Activated CD4-positive, alpha-beta memory T cell treated with anti-CD3 and anti-CD28 coated beads for 36 hours (primary cell): ENCODE results near the gene KCNJ12. TPM values are rescaled to one million over a fixed set of nuclear protein-coding genes. Genes with fewer than 3 reads are reported as not detected.

Source experiments
- CTCF ChIA-PET: fragments of 350-600 bp; sonication (Branson Sonifier 250); formaldehyde crosslinking; loops from one replicate; lab custom pipeline; 2021; ENCODE audit warnings: antibody characterized with exemption, inconsistent platforms; lab: Charles Lee
- POLR2A ChIA-PET: fragments of 350-600 bp; sonication (Branson Sonifier 250); formaldehyde crosslinking; loops from one replicate; lab custom pipeline; 2021; ENCODE audit warnings: antibody characterized with exemption; lab: Charles Lee
- DNase-seq: peaks from one replicate; pipeline ENCODE4 v3.0.0-alpha.2; 2020
- H3K27ac Mint-ChIP-seq: one replicate; pipeline ENCODE4 v1.8.0; 2021; ENCODE audit warnings: mixed read lengths
- H3K27me3 Mint-ChIP-seq: one replicate; pipeline ENCODE4 v1.8.0; 2021; ENCODE audit warnings: mixed read lengths
- H3K36me3 Mint-ChIP-seq: one replicate; pipeline ENCODE4 v1.8.0; 2021; ENCODE audit warnings: mixed read lengths
- H3K4me1 Mint-ChIP-seq: one replicate; pipeline ENCODE4 v1.8.0; 2021; ENCODE audit warnings: low read depth, mixed read lengths
- H3K4me3 Mint-ChIP-seq: one replicate; pipeline ENCODE4 v1.8.0; 2021; ENCODE audit warnings: mild to moderate bottlenecking, mixed read lengths
- H3K9me3 Mint-ChIP-seq: one replicate; pipeline ENCODE4 v1.8.0; 2021; ENCODE audit warnings: mixed read lengths
- intact Hi-C: fragments of 100-400 bp; cut with micrococcal nuclease; formaldehyde crosslinking; loops from one replicate; pipeline ENCODE4 v1.15.1; 2023
- total RNA-seq, 2 experiments: library from RNA; stranded (reverse); gene quantifications; one replicate each; pipeline ENCODE4 v1.2.3, GENCODE V29; 2021

Gene KCNJ12
- total RNA-seq, 2 experiments from 2014 or later = not detected

DNA sequence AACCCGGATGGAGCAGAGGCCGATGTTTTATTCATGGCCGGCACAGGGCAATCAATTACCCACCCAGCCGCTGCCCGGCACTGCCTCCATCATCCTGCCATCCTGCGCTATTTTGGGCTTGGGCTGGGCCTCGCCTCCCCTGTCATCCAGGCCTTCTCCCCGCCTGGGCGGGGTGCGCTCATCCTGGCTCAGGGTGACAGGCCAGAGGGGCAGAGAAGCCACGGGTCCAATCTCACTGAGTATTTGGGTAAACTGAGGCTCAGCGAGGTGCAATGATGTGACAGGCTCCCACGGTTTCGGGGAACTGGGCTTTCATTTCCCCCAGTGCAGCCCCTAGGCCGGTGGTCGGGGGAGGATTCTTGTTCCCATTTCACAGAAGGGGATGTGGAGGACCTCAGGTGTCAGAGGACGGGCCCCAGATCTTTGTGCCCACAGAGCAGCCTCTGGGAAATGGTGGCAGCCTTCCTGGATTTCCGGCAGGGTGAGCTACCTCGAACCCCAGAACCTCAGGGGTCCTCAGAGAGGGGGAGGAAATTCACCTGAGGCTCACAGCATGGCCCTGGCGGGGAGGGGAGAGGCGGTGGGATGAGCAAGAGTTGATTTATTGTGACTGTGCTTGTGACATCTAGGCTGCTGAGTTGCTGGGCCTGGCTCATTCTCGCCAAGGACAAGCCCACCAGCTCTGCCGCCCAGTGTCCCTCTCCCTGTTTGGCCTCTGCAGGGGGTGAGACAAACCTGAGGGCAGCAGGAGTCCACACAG, 23.8 kb upstream of the KCNJ12 start:
- Mint-ChIP-seq H3K27me3 (no peaks in the 10 kb centered on the region), H3K9me3 (no peaks in the 10 kb centered on the region), H3K27ac (no peak overlapping the region), H3K4me1 (peaks cover 2% of the 10 kb centered on the region), H3K4me3 (no peak overlapping the region), H3K36me3 (no peaks in the 10 kb centered on the region)
- CTCF ChIA-PET = no interaction called here
- no peak for DNase-seq
- intact Hi-C loops = no loop called here
- POLR2A ChIA-PET = no interaction called here

DNA sequence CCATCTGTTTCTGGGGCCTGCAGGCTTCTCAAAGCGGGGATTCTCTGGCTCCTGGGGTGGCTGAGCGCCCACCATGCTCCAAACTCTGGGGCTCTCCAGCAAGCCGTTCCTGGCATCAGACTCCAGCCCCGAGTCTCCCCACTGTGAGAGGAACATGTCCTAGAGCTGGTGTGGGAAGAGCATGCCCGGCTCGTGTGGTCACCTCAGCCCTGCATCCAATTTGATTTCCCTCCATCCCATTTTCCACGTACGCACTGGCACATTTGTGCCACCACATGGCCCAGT, 23.2 kb upstream of the KCNJ12 start:
- Mint-ChIP-seq H3K4me3 (no peak overlapping the region), H3K9me3 (no peaks in the 10 kb centered on the region), H3K36me3 (no peaks in the 10 kb centered on the region), H3K27ac (no peak overlapping the region), H3K27me3 (no peaks in the 10 kb centered on the region), H3K4me1 (peaks cover 2% of the 10 kb centered on the region)
- intact Hi-C loops = no loop called here
- ChIA-PET CTCF (no interaction called here), POLR2A (no interaction called here)
- DNase-seq = no peak

DNA sequence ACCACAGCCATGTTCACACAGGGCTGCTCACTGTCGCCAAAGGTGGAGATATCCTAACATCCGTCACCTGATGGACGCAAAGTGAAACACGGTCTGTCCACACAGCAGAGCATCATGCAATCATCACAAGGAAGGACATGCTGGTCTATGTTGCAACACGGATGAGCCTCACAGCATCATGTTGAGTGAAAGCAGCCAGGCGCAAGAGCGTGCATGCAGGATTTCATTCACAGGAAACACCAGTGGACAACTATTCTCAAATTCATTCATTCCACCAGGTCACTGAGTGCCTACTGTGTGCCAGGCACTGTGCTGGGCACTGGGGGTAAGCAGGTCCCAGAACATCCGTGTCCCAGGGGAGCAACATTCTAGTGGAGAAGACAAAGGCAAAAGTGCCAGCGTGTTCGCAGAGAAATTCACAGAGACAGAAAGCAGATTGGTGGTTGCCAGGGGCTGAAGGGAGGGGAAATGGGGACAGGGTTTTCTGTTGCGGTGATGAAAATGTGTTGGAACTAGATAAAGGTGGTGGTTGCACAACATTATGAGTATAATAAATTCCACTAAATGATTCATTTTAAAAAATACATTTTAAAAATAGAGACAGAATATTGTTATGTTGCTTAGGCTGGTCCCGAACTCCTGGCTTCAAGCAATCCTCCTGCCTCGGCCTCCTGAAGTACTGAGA, 22.7 kb upstream of the KCNJ12 start:
- CTCF ChIA-PET = no interaction called here
- no peaks in the 10 kb centered on the region for H3K4me1 Mint-ChIP-seq
- no peaks in the 10 kb centered on the region for H3K9me3 Mint-ChIP-seq
- H3K36me3 Mint-ChIP-seq = no peaks in the 10 kb centered on the region
- DNase-seq = no peak
- no peak overlapping the region for H3K4me3 Mint-ChIP-seq
- H3K27me3 Mint-ChIP-seq = no peaks in the 10 kb centered on the region
- H3K27ac Mint-ChIP-seq = no peak overlapping the region
- POLR2A ChIA-PET = no interaction called here
- intact Hi-C loops = no loop called here

DNA sequence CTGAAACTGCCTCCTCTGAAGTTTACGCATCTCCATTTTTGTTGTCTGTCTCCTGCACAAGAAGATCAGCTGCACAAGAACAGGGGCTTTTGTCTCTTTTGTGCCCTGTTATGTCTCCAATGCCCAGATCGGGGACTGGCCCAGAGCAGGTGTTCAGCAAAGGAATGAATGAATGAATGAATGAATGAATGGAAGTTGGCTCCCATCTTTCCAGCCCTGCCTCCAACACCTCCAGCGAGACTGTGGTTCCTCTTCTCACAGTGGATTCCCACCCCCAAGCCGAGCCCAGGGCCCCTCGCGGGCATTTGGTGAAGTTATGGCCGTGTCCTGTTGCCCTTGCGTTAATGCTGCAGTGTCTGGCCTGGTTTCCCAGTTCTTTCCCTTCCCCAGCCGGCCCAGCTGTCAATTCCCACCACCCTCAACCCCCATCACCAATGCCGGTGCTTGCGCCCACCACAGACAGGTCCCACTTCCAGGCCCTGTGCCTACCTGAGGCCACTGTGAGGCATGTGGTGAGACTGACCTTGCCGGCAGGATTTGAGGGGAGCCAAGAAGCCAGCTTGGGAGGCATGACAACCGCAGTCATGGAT, 21.3 kb upstream of the KCNJ12 start:
- Mint-ChIP-seq H3K9me3 (no peaks in the 10 kb centered on the region), H3K4me1 (no peaks in the 10 kb centered on the region), H3K36me3 (no peaks in the 10 kb centered on the region), H3K27ac (no peak overlapping the region), H3K4me3 (no peak overlapping the region), H3K27me3 (no peaks in the 10 kb centered on the region)
- intact Hi-C loops = no loop called here
- POLR2A ChIA-PET = no interaction called here
- DNase-seq = no peak
- CTCF ChIA-PET = no interaction called here

DNA sequence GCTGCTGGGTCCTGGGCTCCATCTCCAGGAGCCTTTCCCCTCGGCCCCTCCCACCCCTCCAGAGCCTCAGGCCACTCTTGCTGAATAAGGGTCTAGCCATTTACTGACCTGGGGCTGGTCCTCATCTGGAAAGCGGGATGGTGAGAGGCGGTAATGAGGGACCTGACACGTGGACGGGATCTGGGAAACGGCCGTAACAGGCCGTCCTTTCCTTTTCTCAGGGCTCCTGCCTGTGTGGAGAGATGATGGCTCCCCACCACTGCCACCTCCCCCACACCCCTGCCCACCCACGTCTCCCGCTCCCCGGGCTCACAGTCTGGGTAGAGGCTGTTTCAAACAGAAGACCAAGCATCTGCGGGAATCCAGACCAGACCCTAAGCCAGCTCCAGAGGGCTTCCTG, 20.6 kb upstream of the KCNJ12 start:
- CTCF ChIA-PET = no interaction called here
- Mint-ChIP-seq H3K4me3 (no peak overlapping the region), H3K36me3 (no peaks in the 10 kb centered on the region), H3K4me1 (no peaks in the 10 kb centered on the region), H3K27ac (no peak overlapping the region), H3K27me3 (no peaks in the 10 kb centered on the region), H3K9me3 (no peaks in the 10 kb centered on the region)
- no peak for DNase-seq
- POLR2A ChIA-PET = no interaction called here
- intact Hi-C loops = no loop called here

DNA sequence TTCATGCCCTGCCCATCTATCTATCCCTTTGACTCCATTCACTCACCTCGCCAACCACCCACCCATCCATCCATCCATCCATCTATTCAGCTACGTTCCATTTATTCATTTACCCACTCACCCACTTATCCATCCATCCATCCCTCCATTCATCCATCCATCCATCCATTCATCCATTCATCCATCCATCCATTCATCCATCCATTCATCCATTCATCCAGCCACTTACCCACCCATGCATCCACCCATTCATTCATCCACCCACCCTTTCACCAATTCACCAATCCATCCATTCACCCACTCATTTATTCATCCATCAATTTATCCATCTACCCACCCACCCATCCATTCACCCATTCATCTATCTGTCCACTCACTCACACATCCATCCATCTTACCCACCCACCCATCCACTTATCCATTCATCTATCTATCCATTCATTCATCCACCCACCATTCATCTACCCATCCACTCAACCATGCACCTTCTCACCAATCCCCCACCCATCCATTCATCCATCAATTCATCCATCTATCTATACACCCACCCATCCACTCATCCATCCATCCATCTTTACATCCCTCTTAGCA, 19.5 kb upstream of the KCNJ12 start:
- CTCF ChIA-PET = no interaction called here
- intact Hi-C loops = no loop called here
- Mint-ChIP-seq H3K4me1 (no peaks in the 10 kb centered on the region), H3K4me3 (no peak overlapping the region), H3K9me3 (no peaks in the 10 kb centered on the region), H3K27ac (no peak overlapping the region), H3K27me3 (no peaks in the 10 kb centered on the region), H3K36me3 (no peaks in the 10 kb centered on the region)
- POLR2A ChIA-PET = no interaction called here
- no peak for DNase-seq

DNA sequence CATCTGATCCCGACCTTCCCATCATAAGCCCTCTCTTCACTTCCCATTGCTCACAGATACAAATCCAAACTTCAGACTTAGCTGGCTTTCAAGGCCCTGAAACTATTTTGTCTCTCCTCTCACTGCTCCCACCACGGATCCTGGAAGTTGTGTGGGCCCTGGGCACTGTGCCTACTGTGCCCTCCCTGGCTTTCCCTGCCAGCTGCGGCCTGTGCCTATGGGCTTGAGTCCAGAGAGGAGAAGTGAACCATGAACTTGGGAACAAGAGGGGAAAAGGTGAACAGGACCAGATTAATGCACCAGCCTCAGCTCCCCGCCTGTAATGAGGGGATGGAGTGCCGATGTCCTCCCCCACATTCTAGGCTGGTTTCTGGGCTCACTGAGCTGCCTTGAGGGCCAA, 18.9 kb upstream of the KCNJ12 start:
- DNase-seq = no peak
- Mint-ChIP-seq H3K9me3 (no peaks in the 10 kb centered on the region), H3K36me3 (no peaks in the 10 kb centered on the region), H3K27ac (no peak overlapping the region), H3K4me3 (no peak overlapping the region), H3K4me1 (no peaks in the 10 kb centered on the region), H3K27me3 (no peaks in the 10 kb centered on the region)
- ChIA-PET CTCF (interaction anchor here (1.2 kb wide), 1 partner anchor 11 kb away, joined by 3 read pairs; no protein-coding TSS in a partner anchor), POLR2A (no interaction called here)
- intact Hi-C loops = no loop called here

DNA sequence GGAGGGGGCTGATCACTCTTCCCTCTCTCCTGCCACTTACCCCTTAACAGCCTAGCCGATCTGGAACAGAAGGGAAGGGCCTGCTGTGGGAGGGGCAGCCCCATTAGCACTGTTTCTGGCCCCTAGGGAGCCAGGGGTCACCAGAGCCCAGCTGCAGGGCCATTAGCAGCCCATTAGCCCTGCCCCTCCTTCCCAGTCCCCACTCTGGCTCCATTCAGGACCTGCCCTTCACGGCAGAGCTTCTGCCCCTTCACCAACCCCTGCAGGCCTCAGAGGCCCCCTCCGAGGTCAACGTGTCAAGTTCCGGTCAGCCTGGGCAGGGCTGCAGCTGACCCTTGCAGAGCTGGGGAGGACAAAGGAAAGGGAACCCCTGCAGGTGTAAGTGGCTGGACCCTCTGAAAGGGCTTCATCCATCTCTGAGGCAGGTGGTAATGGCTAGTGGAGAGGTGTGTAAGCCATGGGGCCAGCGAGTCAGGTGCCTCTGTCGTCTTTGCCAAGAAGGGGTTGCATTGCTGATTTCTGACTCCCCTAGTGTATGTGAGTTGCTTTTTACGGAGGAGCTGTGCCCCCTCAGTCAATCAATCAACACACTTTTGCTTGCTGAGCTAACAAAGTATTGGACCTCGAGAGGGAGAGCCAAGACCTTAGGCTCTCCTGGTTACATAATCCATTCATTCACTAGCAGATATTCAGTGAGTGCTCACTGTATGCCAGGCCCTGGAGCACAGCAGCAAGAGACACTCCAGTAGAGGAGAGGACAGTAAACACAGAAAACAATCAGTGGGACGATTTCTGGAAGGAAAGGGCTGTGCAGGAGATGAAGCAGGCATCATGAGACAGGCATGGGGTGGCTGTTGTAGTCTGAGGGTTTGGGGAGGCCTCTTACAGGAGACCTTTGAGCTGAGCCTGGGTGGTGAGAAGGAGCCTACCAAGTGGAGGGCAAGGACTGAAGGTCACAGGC, 18.2 kb upstream of the KCNJ12 start:
- ChIA-PET CTCF (interaction anchor here (1.2 kb wide), 1 partner anchor 10 kb away, joined by 3 read pairs; no protein-coding TSS in a partner anchor), POLR2A (no interaction called here)
- intact Hi-C loops = no loop called here
- H3K4me1 Mint-ChIP-seq = no peaks in the 10 kb centered on the region
- H3K27ac Mint-ChIP-seq = no peak overlapping the region
- no peaks in the 10 kb centered on the region for H3K27me3 Mint-ChIP-seq
- no peak for DNase-seq
- H3K36me3 Mint-ChIP-seq = no peaks in the 10 kb centered on the region
- H3K4me3 Mint-ChIP-seq = no peak overlapping the region
- H3K9me3 Mint-ChIP-seq = no peaks in the 10 kb centered on the region

DNA sequence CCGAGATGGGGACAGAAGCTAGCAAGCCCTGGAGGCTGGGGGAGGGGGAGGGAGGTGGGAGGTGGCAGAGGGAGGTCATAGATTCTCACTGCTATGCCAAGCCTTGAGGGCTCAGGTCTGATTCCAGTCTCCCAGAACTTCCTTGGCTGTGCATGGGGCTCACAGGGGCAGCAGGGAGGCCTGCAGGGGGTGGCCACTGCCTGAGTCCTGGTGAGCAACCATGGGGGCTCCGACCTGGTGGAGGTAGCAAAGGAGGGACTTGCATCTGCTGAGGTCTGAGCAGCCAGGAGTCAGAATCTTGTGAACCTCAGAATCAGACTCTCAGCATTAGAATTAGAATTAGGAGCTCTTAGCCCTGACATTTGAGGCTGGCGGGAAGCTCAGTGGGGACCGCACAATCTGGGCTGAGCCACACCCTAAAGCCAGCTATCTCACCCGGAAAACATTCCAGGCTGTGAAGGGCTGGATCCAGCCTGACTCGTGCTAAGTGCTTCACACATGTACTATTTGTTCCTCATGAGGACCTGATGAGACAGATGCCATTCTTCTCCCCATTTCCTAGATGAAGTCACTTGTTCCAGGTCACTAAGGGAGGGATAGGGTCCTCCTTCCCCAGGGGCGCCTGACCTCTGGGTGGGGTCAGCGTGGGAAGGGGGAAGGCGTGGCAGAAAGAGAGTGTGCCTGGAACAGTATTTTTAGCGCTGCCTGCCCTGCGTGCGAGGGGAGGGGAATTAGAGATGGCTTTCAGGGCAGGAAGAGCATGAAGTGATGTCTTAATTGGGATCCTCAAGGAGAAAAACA, 17.3 kb upstream of the KCNJ12 start:
- POLR2A ChIA-PET = no interaction called here
- Mint-ChIP-seq H3K27me3 (no peaks in the 10 kb centered on the region), H3K27ac (no peak overlapping the region), H3K36me3 (no peaks in the 10 kb centered on the region), H3K4me3 (no peak overlapping the region), H3K4me1 (no peaks in the 10 kb centered on the region), H3K9me3 (no peaks in the 10 kb centered on the region)
- CTCF ChIA-PET = no interaction called here
- DNase-seq = no peak
- intact Hi-C loops = no loop called here

DNA sequence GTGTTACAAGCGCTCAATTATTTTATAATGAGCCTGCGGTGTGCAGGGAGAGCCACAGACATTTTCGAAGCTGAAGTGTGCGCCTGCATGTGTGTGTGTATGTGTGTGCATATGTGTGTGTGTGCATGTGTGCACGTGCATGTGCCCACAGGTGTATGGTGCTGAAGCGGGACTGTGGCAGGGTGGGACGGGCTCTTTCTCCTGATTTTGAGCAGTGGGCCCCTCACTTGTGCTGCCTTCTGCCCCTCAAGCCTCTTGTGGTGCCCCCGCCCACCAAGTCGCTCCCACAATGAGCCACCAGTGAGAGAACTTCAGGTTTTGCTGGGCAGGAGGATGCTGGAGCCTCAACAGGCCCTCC, 16.7 kb upstream of the KCNJ12 start:
- H3K27ac Mint-ChIP-seq = no peak overlapping the region
- POLR2A ChIA-PET = no interaction called here
- DNase-seq = no peak
- no peaks in the 10 kb centered on the region for H3K9me3 Mint-ChIP-seq
- no peaks in the 10 kb centered on the region for H3K27me3 Mint-ChIP-seq
- H3K36me3 Mint-ChIP-seq = no peaks in the 10 kb centered on the region
- intact Hi-C loops = no loop called here
- H3K4me1 Mint-ChIP-seq = no peaks in the 10 kb centered on the region
- CTCF ChIA-PET = no interaction called here
- no peak overlapping the region for H3K4me3 Mint-ChIP-seq

DNA sequence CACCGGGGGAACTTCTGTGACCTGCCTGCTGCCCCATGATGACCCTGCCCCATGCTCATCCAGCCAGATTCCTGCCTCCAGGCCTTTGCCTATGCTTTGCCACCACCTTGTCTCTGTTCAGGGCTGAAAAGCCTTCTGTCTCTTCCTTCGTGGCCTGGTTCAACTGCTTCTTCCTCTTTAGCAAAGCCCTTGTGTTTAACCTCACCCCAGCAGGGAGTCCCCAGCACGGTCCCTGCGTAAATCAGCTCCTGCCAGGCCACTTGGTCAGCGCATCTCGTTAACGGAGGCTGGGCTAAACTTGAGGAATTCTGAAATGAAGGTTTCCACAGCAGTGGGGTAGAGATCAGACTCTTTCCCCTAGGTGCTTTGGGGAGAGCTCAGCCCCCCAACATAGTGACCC, 16.1 kb upstream of the KCNJ12 start:
- Mint-ChIP-seq H3K9me3 (no peaks in the 10 kb centered on the region), H3K4me3 (no peak overlapping the region), H3K36me3 (no peaks in the 10 kb centered on the region), H3K4me1 (no peaks in the 10 kb centered on the region), H3K27ac (no peak overlapping the region), H3K27me3 (no peaks in the 10 kb centered on the region)
- CTCF ChIA-PET = no interaction called here
- POLR2A ChIA-PET = no interaction called here
- intact Hi-C loops = no loop called here
- DNase-seq = no peak
